Vagina (tissue), 2 donors: ENCODE measurements around the gene NOVA2. TPM values are rescaled to one million over a fixed set of nuclear protein-coding genes. Genes with fewer than 3 reads are reported as not detected.
"Not testable (repeated sequence)": the region's sequence is repeated elsewhere in the genome, so short reads cannot be mapped to it uniquely, and the experiment has no call there.

Source experiments
- DNase-seq, 2 donors: peaks; one replicate each; pipeline ENCODE4 v3.0.0-alpha.2; 2017; ENCODE audit errors: extremely low spot score in 2 of 2
- H3K27ac ChIP-seq: fragments of 200-600 bp; sonication (generic); one replicate; pipeline ENCODE4 v1.5.1; 2019
- H3K27me3 ChIP-seq: fragments of 200-600 bp; sonication (generic); one replicate; pipeline ENCODE4 v1.5.1; 2019
- H3K36me3 ChIP-seq, 2 donors: fragments of 200-600 bp; sonication (generic); one replicate each; pipeline ENCODE4 v1.5.1; 2017 to 2019
- H3K4me1 ChIP-seq: fragments of 200-600 bp; sonication (generic); one replicate; pipeline ENCODE4 v1.5.1; 2019
- H3K4me3 ChIP-seq, 2 donors: fragments of 200-600 bp; sonication (generic); 1 replicate in 1 of 2; 2 replicates in 1 of 2; pipeline ENCODE4 v1.5.1; 2016 to 2019
- H3K9me3 ChIP-seq: fragments of 200-600 bp; sonication (generic); one replicate; pipeline ENCODE4 v1.5.1; 2019
- POLR2A ChIP-seq, 2 donors: fragments of 450-650 bp; IDR thresholded peaks; one replicate each; pipeline ENCODE4 v1.6.1; 2017; ENCODE audit warnings: antibody characterized with exemption in 2 of 2, mild to moderate bottlenecking in 2 of 2, moderate library complexity in 2 of 2
- POLR2AphosphoS5 ChIP-seq, 2 donors: sonication (generic); formaldehyde crosslinking; IDR thresholded peaks; one replicate each; pipeline ENCODE4 v1.9.0; 2017; ENCODE audit warnings: antibody characterized with exemption in 2 of 2, mild to moderate bottlenecking in 2 of 2, low read depth in 1 of 2; ENCODE audit not compliant: insufficient read depth in 1 of 2
- intact Hi-C: fragments of 100-400 bp; cut with DNase I; formaldehyde crosslinking; loops from one replicate; pipeline ENCODE4 v1.15.1; 2023
- total RNA-seq: library from RNA; depleted of rRNA; stranded (reverse); fragments of >200 nt; gene quantifications from one replicate; pipeline ENCODE4 v1.2.3, GENCODE V29; 2016
- TF ChIP-seq, protein P1 (sequence below), 3 experiments: fragments of 450-650 bp in 2 of 3; fragments of 200-600 bp in 1 of 3; sonication (generic) in 1 of 3; IDR thresholded peaks; one replicate each; pipeline ENCODE4 v1.5.1; 2017 to 2019; ENCODE audit warnings: antibody characterized with exemption in 3 of 3, mild to moderate bottlenecking in 2 of 3, moderate library complexity in 2 of 3

Gene NOVA2
- total RNA-seq, 1 donor from 2014 or later, result 1.5 TPM

DNA sequence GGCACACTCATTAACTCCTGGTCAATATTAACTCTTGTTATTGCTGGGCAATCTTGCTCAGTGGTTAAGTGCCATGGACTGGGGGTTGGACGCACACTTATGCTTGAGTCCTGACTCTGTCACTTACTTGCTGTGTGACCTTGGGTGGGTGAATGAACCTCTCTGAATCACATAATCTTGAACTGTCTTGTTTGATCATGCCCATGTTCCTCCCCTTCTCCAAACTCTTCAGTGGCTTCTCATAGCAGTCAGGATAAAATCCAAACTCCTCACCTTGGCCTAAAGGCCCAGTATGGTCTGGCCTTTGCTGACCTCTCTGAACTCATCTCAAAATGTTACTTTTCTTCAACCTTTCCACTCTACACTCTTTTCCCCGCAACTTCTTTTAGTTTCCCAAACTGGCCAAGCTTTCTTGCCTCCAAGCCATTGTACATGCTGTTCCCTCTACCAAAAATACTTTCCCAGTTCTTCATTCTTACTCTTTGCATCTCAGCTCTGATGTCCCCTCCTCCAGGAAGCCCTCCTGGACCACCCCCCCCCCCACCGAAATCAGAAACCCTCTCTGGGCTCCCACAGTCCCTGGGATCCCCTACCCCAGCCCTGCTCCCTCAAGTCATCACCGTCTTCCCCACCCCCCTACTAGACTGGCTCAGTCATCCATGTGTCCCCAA is 73.6 kb downstream of the NOVA2 start:
- TF ChIP-seq, protein P1, sequence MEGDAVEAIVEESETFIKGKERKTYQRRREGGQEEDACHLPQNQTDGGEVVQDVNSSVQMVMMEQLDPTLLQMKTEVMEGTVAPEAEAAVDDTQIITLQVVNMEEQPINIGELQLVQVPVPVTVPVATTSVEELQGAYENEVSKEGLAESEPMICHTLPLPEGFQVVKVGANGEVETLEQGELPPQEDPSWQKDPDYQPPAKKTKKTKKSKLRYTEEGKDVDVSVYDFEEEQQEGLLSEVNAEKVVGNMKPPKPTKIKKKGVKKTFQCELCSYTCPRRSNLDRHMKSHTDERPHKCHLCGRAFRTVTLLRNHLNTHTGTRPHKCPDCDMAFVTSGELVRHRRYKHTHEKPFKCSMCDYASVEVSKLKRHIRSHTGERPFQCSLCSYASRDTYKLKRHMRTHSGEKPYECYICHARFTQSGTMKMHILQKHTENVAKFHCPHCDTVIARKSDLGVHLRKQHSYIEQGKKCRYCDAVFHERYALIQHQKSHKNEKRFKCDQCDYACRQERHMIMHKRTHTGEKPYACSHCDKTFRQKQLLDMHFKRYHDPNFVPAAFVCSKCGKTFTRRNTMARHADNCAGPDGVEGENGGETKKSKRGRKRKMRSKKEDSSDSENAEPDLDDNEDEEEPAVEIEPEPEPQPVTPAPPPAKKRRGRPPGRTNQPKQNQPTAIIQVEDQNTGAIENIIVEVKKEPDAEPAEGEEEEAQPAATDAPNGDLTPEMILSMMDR (IDR thresholded peaks at IDR 0.05), result no peak
- TF ChIP-seq POLR2AphosphoS5 (IDR thresholded peaks at IDR 0.05; ENCODE audit: insufficient read depth in 1 of 2, low read depth in 1 of 2) (no peak), POLR2A (IDR thresholded peaks at IDR 0.05) (no peak)
- no peak for DNase-seq
- Histone ChIP-seq H3K27ac (no peak overlapping the region), H3K36me3 (peaks cover 0 to 43% of the 10 kb centered on the region in 2 donors), H3K4me1 (peaks cover 24% of the 10 kb centered on the region), H3K27me3 (no peaks in the 10 kb centered on the region), H3K9me3 (no peaks in the 10 kb centered on the region), H3K4me3 (no peak overlapping the region)
- intact Hi-C loops, result no loop called here

DNA sequence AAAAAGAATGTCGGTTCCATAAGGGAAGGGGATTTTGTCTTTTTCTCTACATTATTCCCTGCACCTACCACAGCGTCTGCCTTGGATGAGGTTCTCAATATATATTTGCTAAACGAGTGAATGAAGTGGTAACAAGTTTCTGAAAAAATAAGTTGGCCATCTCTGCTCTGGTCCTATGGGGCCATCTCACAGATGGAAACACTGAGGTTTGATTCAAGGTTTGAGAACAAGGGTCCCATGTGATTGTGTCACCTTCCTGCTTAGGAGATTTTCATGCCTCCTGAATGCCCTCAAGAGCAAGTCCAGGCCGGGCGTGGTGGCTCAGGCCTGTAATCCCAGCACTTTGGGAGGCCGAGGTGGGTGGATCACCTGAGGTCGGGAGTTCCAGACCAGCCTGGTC is 74.4 kb downstream of the NOVA2 start:
- intact Hi-C loops, result no loop called here
- TF ChIP-seq POLR2AphosphoS5 (IDR thresholded peaks at IDR 0.05; ENCODE audit: insufficient read depth in 1 of 2, low read depth in 1 of 2) (no peak), POLR2A (IDR thresholded peaks at IDR 0.05) (no peak)
- TF ChIP-seq, protein P1 (IDR thresholded peaks at IDR 0.05), result no peak
- Histone ChIP-seq H3K27me3 (no peaks in the 10 kb centered on the region), H3K4me3 (no peak overlapping the region), H3K9me3 (no peaks in the 10 kb centered on the region), H3K36me3 (peaks cover 0 to 46% of the 10 kb centered on the region in 2 donors), H3K27ac (no peak overlapping the region), H3K4me1 (peaks cover 24% of the 10 kb centered on the region)
- no peak for DNase-seq

DNA sequence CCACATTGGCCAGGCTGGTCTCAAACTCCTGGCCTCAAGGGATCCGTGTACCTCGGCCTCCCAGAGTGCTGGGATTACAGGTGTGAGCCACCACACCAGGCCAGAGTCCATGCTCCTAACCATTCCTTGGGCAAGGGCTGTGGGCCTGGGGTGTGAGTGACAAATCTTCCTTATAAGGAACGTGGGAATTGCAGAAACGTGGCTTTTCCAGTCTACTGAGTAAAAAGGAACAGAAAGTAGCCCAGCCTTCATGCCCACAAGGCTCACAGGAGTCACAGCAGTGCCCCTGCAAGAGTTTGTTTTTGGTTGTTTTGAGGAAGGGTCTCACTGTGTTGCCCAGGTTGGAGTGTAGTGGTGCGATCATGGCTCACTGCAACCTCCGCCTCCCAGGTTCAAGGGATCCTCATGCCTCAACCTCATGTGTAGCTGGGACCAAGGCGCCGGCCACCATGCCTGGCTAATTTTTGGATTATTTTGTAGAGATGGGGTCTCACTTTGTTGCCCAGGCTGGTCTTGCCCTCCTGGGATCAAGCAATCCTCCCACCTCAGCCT is 76.3 kb downstream of the NOVA2 start:
- DNase-seq, result no peak
- peaks cover 0 to 46% of the 10 kb centered on the region in 2 donors for H3K36me3 ChIP-seq
- intact Hi-C loops, result no loop called here

DNA sequence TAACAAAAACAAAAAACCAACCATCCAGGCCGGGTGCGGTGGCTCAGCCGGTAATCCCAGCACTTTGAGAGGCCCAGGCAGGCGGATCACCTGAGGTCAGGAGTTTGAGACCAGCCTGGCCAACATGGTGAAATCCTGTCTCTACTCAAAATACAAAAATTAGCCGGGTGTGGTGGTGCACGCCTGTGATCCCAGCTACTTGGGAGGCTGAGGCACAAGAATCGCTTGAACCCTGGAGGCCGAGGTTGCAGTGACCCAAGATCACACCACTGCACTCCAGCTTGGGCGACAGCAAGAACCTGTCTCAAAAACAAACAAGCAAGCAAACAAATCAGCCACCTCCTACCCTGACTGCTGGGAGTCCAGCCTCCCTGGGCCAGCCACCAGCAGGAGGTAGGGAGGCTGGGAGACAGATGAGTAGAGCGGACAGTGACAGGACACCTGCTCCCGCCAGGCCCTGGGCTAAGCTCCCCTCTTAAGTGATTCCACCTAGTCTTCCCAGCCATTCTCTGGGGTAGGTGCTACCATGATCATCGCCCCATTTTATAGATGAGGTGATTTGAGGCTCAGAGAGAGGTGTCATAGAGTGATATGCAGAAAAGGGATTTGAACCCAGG is 77.6 kb downstream of the NOVA2 start:
- intact Hi-C loops, H3K9me3 ChIP-seq, H3K4me3 ChIP-seq, H3K27me3 ChIP-seq, DNase-seq: not testable (repeated sequence)
- Histone ChIP-seq H3K27ac (peak overlapping the region; percentile 20), H3K4me1 (peaks cover 12% of the 10 kb centered on the region), H3K36me3 (peaks cover 0 to 46% of the 10 kb centered on the region in 2 donors)

More for the DNA sequence above, 76.3 kb downstream of the NOVA2 start:
- no peaks in the 10 kb centered on the region for H3K27me3 ChIP-seq
- no peak overlapping the region for H3K4me3 ChIP-seq
- H3K9me3 ChIP-seq, result no peaks in the 10 kb centered on the region
- TF ChIP-seq POLR2A (IDR thresholded peaks at IDR 0.05) (no peak), POLR2AphosphoS5 (IDR thresholded peaks at IDR 0.05; ENCODE audit: insufficient read depth in 1 of 2, low read depth in 1 of 2) (no peak)
- no peak overlapping the region for H3K27ac ChIP-seq
- H3K4me1 ChIP-seq, result peaks cover 17% of the 10 kb centered on the region

DNA sequence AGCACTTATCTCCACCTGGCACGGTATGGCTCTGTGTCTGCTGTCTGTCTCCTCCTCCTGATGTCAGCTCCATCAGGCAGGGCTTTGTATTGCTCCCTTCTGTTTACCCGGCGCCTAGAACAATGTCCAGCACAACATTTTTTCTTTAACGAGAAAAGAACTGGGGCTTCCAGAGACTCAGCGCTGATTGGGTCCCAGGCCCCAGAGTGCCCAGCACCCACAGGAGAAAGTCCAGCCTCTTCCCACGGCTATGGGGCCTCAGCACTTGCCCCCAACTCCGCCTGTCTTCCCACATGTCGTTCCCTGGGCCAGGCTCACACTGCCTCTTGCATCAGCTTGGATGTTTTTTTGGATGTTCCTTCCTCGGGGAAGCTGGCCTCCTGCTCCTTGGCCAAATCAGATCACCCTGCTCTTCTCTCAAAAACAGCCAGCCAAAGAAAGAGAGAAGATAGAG is 78.1 kb downstream of the NOVA2 start:
- Histone ChIP-seq H3K36me3 (peaks cover 0 to 50% of the 10 kb centered on the region in 2 donors), H3K4me1 (peaks cover 7% of the 10 kb centered on the region), H3K27me3 (no peaks in the 10 kb centered on the region), H3K27ac (peak overlapping the region; percentile 20), H3K9me3 (no peaks in the 10 kb centered on the region), H3K4me3 (no peak overlapping the region)
- DNase-seq, result no peak
- intact Hi-C loops, result no loop called here
- TF ChIP-seq POLR2AphosphoS5 (IDR thresholded peaks at IDR 0.05; ENCODE audit: insufficient read depth in 1 of 2, low read depth in 1 of 2) (peak in 1 of 2 donors; percentile 27), POLR2A (IDR thresholded peaks at IDR 0.05) (no peak)
- TF ChIP-seq, protein P1 (IDR thresholded peaks at IDR 0.05), result no peak

DNA sequence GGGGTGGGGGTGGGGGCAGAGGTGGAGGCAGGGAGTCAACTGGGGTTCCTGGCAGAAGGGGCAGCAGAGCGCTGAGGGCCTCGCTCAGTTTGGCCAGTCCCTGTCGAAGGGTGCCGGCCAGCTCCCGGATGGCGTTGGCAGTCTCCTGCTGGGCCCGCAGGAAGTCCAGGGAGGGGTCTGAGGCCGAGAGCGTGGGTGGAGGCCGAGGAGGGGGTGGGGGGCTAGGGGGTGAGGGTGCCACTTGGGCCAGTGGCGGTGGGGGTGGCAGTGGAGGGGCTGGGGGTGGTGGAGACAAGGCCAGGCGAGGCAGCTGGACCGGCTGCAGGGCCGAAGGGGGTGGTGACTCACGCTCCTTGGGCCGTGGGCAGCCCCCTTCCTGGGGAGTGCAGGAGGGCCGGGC is 82.8 kb downstream of the NOVA2 start:
- no peak overlapping the region for H3K27ac ChIP-seq
- intact Hi-C loops, result no loop called here

More for the DNA sequence above, 82.8 kb downstream of the NOVA2 start:
- no peaks in the 10 kb centered on the region for H3K4me1 ChIP-seq
- no peak overlapping the region for H3K4me3 ChIP-seq
- no peak for TF ChIP-seq POLR2A (IDR thresholded peaks at IDR 0.05)
- TF ChIP-seq, protein P1 (IDR thresholded peaks at IDR 0.05), result no peak
- no peak for TF ChIP-seq POLR2AphosphoS5 (IDR thresholded peaks at IDR 0.05; ENCODE audit: insufficient read depth in 1 of 2, low read depth in 1 of 2)
- H3K9me3 ChIP-seq, result no peaks in the 10 kb centered on the region
- H3K27me3 ChIP-seq, result no peaks in the 10 kb centered on the region
- H3K36me3 ChIP-seq, result peaks cover 0 to 16% of the 10 kb centered on the region in 2 donors
- no peak for DNase-seq
